HepG2 (cell line): ENCODE measurements around the gene NCKAP1. TPM values are rescaled to one million over a fixed set of nuclear protein-coding genes. Genes with fewer than 3 reads are reported as not detected.

Experiments used
- HNRNPH1 ChIP-seq: fragments of 200-400 bp; formaldehyde crosslinking; optimal IDR thresholded peaks from 2 replicates; pipeline ENCODE3; 2017; ENCODE audit warnings: mild to moderate bottlenecking, low read depth, low read length
- MIXL1 ChIP-seq: IDR thresholded peaks from 2 replicates; pipeline ENCODE4 v1.6.1; 2016
- NFE2L2 ChIP-seq: fragments of 150-350 bp; IDR thresholded peaks from 2 replicates; pipeline ENCODE4 v1.6.1; 2014; ENCODE audit warnings: low read length
- SOX6 ChIP-seq, 2 experiments: fragments of 450-650 bp in 1 of 2; sonication (generic) in 1 of 2; formaldehyde crosslinking in 1 of 2; IDR thresholded peaks; 2 replicates each; pipeline versions ENCODE4 v1.4.0 to v1.6.1; 2017 to 2020; ENCODE audit warnings: antibody characterized with exemption in 1 of 2, mild to moderate bottlenecking in 1 of 2, missing genetic modification reagents in 1 of 2
- ZNF333 ChIP-seq: sonication (generic); formaldehyde crosslinking; IDR thresholded peaks from 2 replicates; pipeline ENCODE4 v1.4.0; 2020; ENCODE audit warnings: mild to moderate bottlenecking, missing genetic modification reagents, borderline replicate concordance
- ZSCAN20 ChIP-seq: sonication (generic); formaldehyde crosslinking; IDR thresholded peaks from 2 replicates; pipeline ENCODE4 v1.4.0; 2020; ENCODE audit warnings: missing genetic modification reagents, mild to moderate bottlenecking, borderline replicate concordance
- ZSCAN9 ChIP-seq: IDR thresholded peaks from 2 replicates; pipeline ENCODE4 v1.6.1; 2016; ENCODE audit warnings: borderline replicate concordance
- polyA plus RNA-seq, 8 experiments: library from polyadenylated mRNA; depleted of rRNA in 3 of 8; stranded (reverse) in 7 of 8; unstranded in 1 of 8; fragments of >200 nt; fragmentation: Illumina TruSeq in 4 of 8; extraction: Trizol in 4 of 8; gene quantifications; 2 replicates each; pipeline versions ENCODE4 v1.2.1 to v1.2.3, GENCODE V29; 2011 to 2016; ENCODE audit warnings: low read depth in 4 of 8, missing spikeins in 1 of 8, mixed read lengths in 1 of 8; ENCODE audit not compliant: insufficient read depth in 1 of 8
- total RNA-seq, 5 experiments: library from RNA; depleted of rRNA; stranded (reverse); fragments of >200 nt; fragmentation: Illumina TruSeq; extraction: Trizol; gene quantifications; 2 replicates each; pipeline ENCODE4 v1.2.3, GENCODE V29; 2016; ENCODE audit warnings: low read depth in 1 of 5
- TF ChIP-seq, protein P1 (sequence below): sonication (generic); formaldehyde crosslinking; IDR thresholded peaks from 2 replicates; pipeline ENCODE4 v1.5.0; 2020; ENCODE audit warnings: mild to moderate bottlenecking, missing genetic modification reagents, borderline replicate concordance
- TF ChIP-seq, protein P2 (sequence below): sonication (generic); formaldehyde crosslinking; IDR thresholded peaks from 2 replicates; pipeline ENCODE4 v1.5.0; 2020; ENCODE audit warnings: mild to moderate bottlenecking, missing genetic modification reagents, moderate library complexity
- TF ChIP-seq, protein P3 (sequence below), 2 experiments: sonication (generic) in 1 of 2; formaldehyde crosslinking in 1 of 2; IDR thresholded peaks; 2 replicates each; pipeline versions ENCODE4 v1.4.0 to v1.6.1; 2018 to 2020; ENCODE audit warnings: missing genetic modification reagents in 2 of 2, borderline replicate concordance in 1 of 2, low read depth in 1 of 2, mild to moderate bottlenecking in 1 of 2, missing biosample characterization in 1 of 2
- TF ChIP-seq, protein P4 (sequence below): sonication (generic); formaldehyde crosslinking; conservative IDR thresholded peaks from 2 replicates; pipeline ENCODE4 v1.8.0; 2022; ENCODE audit warnings: mild to moderate bottlenecking, moderate library complexity, missing genetic modification reagents
- TF ChIP-seq, protein P5 (sequence below): sonication (generic); formaldehyde crosslinking; IDR thresholded peaks from 2 replicates; pipeline ENCODE4 v1.5.0; 2020; ENCODE audit warnings: missing genetic modification reagents, mild to moderate bottlenecking, borderline replicate concordance
- TF ChIP-seq, protein P6 (sequence below): sonication (generic); formaldehyde crosslinking; IDR thresholded peaks from 2 replicates; pipeline ENCODE4 v1.4.0; 2020; ENCODE audit warnings: missing genetic modification reagents, mild to moderate bottlenecking, borderline replicate concordance

NCKAP1 gene
- total and polyA plus RNA-seq, 2 of the 13 experiments (the other 11 are each of a cell fraction or from before 2014, with no cell fraction given): 72.1 to 96.3 TPM

DNA sequence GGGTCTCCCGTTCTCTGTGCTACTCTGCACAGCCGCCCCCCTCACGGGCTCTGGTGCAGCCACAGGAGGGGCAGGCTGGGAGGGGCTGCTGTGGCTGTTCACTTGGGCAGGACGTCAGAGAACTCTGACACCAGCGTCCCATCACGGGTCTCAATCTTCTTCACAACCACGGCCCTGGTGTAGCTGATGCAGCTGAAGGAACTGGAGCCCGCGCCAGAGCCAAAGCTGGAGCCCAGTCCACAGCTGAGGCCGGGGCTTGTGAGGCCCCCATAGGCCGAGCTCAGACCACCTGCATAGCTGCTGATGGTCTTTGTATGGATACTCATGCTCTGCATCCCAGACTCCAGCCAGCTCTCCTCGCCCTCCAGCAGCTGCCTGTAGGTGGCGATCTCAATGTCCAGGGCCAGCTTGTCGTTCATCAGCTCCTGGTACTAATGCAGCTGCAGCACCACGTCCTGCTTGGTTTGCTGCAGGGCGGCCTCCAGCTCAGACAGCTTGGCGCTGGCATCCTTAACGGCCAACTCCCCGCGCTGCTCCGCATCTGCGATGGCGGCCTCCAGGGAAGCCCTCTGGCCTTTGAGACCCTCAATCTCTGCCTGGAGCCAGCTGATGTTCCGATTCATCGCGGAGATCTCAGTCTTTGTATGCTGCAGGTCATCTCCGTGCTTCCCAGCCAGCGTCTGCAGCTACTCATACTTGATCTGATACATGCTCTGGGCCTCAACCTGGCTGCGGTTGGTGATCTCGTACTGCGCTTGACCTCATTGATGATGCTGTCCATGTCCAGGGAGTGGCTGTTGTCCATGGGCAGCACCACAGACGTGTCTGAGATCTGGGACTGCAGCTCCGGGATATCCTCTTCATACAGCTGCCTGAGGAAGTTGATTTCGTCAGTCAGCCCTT, 32.9 kb upstream of the NCKAP1 start (continued):
- TF ChIP-seq, protein P1, sequence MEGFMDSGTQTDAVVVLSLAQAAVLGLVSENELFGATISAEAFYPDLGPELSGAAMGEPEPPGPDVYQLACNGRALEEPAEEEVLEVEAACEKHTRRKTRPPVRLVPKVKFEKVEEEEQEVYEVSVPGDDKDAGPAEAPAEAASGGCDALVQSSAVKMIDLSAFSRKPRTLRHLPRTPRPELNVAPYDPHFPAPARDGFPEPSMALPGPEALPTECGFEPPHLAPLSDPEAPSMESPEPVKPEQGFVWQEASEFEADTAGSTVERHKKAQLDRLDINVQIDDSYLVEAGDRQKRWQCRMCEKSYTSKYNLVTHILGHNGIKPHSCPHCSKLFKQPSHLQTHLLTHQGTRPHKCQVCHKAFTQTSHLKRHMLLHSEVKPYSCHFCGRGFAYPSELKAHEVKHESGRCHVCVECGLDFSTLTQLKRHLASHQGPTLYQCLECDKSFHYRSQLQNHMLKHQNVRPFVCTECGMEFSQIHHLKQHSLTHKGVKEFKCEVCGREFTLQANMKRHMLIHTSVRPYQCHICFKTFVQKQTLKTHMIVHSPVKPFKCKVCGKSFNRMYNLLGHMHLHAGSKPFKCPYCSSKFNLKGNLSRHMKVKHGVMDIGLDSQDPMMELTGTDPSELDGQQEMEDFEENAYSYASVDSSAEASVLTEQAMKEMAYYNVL: peak; percentile 63; the same call in 1 of the 2 replicates
- no peak for TF ChIP-seq ZSCAN20 (CRISPR knock-in tag)
- TF ChIP-seq, protein P2, sequence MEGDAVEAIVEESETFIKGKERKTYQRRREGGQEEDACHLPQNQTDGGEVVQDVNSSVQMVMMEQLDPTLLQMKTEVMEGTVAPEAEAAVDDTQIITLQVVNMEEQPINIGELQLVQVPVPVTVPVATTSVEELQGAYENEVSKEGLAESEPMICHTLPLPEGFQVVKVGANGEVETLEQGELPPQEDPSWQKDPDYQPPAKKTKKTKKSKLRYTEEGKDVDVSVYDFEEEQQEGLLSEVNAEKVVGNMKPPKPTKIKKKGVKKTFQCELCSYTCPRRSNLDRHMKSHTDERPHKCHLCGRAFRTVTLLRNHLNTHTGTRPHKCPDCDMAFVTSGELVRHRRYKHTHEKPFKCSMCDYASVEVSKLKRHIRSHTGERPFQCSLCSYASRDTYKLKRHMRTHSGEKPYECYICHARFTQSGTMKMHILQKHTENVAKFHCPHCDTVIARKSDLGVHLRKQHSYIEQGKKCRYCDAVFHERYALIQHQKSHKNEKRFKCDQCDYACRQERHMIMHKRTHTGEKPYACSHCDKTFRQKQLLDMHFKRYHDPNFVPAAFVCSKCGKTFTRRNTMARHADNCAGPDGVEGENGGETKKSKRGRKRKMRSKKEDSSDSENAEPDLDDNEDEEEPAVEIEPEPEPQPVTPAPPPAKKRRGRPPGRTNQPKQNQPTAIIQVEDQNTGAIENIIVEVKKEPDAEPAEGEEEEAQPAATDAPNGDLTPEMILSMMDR (CRISPR knock-in tag): peak; percentile 96
- TF ChIP-seq HNRNPH1: no peak
- TF ChIP-seq, protein P3, sequence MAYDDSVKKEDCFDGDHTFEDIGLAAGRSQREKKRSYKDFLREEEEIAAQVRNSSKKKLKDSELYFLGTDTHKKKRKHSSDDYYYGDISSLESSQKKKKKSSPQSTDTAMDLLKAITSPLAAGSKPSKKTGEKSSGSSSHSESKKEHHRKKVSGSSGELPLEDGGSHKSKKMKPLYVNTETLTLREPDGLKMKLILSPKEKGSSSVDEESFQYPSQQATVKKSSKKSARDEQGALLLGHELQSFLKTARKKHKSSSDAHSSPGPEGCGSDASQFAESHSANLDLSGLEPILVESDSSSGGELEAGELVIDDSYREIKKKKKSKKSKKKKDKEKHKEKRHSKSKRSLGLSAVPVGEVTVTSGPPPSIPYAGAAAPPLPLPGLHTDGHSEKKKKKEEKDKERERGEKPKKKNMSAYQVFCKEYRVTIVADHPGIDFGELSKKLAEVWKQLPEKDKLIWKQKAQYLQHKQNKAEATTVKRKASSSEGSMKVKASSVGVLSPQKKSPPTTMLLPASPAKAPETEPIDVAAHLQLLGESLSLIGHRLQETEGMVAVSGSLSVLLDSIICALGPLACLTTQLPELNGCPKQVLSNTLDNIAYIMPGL (CRISPR knock-in tag; IDR thresholded peaks at IDR 0.05; ENCODE audit: borderline replicate concordance in 1 of 2, low read depth in 1 of 2): peak; percentile 27 to 90; a peak in 3 of 4 replicates
- TF ChIP-seq, protein P4, sequence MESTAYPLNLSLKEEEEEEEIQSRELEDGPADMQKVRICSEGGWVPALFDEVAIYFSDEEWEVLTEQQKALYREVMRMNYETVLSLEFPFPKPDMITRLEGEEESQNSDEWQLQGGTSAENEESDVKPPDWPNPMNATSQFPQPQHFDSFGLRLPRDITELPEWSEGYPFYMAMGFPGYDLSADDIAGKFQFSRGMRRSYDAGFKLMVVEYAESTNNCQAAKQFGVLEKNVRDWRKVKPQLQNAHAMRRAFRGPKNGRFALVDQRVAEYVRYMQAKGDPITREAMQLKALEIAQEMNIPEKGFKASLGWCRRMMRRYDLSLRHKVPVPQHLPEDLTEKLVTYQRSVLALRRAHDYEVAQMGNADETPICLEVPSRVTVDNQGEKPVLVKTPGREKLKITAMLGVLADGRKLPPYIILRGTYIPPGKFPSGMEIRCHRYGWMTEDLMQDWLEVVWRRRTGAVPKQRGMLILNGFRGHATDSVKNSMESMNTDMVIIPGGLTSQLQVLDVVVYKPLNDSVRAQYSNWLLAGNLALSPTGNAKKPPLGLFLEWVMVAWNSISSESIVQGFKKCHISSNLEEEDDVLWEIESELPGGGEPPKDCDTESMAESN: 0 out of 2 replicates have a peak, but pooled peaks have one; percentile 35
- TF ChIP-seq, protein P5, sequence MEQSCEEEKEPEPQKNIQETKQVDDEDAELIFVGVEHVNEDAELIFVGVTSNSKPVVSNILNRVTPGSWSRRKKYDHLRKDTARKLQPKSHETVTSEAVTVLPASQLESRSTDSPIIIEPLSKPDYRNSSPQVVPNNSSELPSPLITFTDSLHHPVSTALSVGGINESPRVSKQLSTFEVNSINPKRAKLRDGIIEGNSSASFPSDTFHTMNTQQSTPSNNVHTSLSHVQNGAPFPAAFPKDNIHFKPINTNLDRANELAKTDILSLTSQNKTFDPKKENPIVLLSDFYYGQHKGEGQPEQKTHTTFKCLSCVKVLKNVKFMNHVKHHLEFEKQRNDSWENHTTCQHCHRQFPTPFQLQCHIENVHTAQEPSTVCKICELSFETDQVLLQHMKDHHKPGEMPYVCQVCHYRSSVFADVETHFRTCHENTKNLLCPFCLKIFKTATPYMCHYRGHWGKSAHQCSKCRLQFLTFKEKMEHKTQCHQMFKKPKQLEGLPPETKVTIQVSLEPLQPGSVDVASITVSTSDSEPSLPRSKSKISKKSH (CRISPR knock-in tag): peak; percentile 9; the same call in 1 of the 2 replicates
- 0 out of 2 replicates have a peak, but pooled peaks have one; percentile 29 for TF ChIP-seq MIXL1 (CRISPR knock-in tag)
- peak; percentile 53; the same call in 1 of the 2 replicates for TF ChIP-seq ZNF333
- no peak for TF ChIP-seq NFE2L2
- TF ChIP-seq SOX6 (IDR thresholded peaks at IDR 0.05): no peak
- TF ChIP-seq SOX6 (CRISPR knock-in tag; IDR thresholded peaks at IDR 0.05): peak; percentile 35
- TF ChIP-seq, protein P6, sequence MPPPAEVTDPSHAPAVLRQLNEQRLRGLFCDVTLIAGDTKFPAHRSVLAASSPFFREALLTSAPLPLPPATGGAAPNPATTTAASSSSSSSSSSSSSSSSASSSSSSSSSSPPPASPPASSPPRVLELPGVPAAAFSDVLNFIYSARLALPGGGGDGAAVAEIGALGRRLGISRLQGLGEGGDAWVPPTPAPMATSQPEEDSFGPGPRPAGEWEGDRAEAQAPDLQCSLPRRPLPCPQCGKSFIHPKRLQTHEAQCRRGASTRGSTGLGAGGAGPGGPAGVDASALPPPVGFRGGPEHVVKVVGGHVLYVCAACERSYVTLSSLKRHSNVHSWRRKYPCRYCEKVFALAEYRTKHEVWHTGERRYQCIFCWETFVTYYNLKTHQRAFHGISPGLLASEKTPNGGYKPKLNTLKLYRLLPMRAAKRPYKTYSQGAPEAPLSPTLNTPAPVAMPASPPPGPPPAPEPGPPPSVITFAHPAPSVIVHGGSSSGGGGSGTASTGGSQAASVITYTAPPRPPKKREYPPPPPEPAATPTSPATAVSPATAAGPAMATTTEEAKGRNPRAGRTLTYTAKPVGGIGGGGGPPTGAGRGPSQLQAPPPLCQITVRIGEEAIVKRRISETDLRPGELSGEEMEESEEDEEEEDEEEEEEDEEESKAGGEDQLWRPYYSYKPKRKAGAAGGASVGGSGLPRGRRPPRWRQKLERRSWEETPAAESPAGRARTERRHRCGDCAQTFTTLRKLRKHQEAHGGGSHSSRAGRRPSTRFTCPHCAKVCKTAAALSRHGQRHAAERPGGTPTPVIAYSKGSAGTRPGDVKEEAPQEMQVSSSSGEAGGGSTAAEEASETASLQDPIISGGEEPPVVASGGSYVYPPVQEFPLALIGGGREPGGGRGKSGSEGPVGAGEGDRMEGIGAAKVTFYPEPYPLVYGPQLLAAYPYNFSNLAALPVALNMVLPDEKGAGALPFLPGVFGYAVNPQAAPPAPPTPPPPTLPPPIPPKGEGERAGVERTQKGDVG (CRISPR knock-in tag): 0 out of 2 replicates have a peak, but pooled peaks have one; percentile 11
- TF ChIP-seq ZSCAN9: 0 out of 2 replicates have a peak, but pooled peaks have one; percentile 48
